HPDE6-E6E7 (cell line): ENCODE measurements around the gene PAK6.

Source experiments
- DNase-seq: peaks from one replicate; pipeline ENCODE4 v3.0.0; 2011; ENCODE audit warnings: missing footprints; ENCODE audit errors: extremely low spot score

Gene PAK6

DNA sequence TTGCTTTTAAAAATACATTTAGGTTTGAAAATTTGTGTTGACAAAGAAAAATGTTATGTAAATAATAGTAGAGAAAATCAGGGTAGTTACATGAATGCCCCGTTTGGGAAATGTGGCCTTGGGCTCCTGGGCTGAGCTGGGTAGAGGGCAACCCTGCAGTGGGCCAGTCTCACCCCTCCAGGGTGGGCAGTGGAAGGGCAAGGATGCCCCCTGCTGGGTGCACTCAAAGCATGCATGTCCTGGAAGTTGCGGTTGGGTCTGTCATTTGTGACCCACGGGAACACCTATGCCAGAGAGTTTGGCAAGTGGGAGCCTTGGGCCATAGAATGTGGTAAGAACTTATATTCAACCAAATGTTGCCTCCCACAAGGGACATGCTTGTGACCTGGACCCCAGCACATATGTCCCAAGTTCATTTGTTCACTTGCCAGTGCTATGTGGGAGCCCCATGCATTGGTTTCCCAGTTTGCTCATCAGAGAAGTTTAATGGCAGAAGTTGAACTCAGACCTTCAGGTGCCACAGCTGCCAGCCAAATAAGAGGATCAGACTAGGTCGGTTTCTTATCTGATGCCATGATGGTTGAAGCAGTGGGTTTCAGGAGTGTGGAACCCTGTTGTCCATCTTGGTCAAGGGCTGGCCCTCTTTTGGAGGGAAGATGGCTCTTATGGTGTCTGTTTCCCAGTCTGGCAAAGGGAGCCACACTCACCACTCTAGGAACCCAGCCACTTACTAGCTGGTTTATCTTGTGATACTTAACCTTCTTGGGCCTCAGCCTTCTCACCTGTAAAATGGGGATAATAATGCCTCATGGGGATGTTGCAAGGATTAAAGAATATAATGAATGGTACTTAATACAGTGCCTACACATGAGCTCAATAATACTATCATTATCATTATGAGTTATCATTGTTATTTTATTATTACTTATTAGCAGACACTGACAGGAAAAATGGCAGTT is 71.4 kb downstream of the PAK6 start:
- no peak for DNase-seq

DNA sequence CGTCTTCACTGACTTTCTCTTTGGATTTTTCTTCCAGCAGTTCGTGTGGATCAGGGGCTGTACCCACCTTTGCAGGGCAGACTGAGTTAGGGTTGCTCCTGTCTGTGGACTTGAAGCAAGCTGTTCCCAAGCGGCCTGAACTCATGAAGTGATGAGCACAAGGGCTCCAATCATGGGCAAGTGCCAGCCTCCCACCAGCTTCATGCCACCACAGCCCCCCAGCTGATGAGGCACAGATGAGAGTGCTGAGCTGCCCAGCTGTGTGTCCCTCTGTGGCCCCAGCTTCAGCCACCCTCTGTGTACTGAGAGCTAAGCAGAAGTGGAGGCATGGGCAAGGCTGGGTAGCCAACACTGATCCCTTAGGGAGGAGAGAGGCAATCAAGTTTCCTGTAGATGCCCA is 72.1 kb downstream of the PAK6 start:
- DNase-seq: no peak

DNA sequence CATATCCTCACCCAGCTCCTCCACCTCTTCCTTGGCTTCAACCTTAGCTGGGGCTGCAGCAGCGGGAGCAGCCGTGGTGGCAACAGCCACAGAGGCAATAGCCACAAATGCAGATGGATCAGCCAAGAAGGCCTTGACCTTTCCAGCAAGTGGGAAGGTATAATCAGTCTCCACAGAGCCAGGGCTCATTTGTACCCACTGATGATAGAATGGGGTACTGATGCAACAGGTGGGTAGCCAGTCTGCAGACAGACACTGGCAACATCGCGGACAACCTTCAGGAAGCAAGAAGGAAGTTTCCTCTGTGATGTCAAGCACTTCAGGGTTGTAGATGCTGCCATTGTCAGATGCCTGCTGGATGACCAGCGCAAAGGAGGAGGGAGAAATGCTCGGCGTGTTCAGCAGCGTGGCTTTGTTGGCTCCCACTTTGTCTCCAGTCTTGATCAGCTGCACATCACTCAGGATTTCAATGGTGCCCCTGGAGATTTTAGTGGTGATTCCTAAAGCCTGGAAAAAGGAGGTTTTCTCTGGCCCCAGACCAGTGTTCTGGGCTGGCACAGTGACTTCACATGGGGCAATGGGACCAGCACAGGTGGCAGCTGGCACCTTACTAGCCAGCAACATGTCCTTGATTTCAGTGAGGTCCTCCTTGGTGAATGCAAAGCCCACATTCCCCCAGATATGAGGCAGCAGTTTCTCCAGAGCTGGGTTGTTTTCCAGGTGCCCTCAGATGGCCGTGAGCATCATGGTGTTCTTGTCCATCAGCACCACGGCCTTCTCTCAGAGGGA is 73.7 kb downstream of the PAK6 start:
- DNase-seq: no peak

DNA sequence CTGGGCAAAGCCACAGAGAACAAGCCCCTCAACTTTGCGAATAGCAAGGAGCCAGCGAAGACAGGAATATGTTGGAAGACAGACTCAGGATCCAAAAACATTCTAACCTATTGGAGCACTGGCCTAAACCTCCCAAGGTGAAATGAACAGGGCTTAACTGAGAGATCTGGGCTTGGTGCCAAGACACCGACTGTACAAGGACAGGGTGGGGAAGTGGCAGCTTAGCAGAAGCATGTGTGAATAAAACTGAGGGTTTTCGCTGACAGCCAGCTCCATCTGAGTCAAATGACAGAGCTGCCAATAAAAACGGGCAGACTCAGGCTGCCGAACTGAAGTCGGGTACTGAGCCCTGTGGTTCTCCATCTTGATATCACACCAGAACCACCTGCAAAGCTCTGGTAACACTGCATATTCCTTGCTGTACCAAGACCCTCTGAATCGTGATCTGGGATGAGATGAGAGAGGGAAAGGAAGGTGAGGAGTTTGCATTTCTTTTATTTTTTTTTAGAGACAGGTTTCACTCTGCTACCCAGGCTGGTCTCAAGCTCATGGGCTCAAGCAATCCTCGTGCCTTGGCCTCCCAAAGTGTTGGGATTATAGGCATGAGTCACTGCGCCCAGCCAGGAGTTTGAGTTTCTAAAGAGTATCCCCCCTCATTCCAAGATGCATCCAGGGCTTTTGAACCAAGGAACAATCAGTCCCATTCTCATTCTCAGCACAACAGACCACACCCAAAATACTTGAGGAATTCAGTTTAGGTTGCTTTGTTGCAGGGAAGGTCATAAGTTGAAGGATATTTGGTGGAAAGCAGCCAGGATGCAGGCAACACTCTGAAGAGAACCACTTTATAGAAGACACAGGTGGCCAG is 74.9 kb downstream of the PAK6 start:
- no peak for DNase-seq

DNA sequence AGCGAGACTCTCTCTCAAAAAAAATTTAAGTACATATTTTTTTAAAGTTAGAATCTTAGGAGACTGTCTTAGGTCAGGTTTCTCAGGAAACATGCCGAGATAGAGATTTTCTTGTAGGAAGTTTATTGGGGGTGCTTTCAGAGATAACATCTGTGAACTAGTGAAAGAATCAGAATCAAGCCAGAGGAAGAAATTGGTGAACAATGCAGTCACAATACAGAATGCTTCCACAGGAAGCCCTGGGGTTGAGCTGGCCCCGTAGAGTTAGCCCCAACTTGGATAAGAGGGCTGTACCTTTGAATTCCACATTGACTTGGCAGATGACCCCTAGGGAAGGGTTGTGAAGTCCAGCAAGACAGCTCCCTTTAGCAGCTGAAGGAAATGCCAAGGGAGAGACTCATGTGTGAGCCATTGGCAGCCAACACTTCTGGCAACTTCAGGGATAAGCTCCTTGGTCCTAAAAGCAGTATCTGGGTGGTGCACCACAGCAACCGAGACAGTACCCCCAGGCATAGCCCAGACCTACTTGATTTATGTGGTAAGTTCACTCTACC is 75.9 kb downstream of the PAK6 start:
- no peak for DNase-seq

DNA sequence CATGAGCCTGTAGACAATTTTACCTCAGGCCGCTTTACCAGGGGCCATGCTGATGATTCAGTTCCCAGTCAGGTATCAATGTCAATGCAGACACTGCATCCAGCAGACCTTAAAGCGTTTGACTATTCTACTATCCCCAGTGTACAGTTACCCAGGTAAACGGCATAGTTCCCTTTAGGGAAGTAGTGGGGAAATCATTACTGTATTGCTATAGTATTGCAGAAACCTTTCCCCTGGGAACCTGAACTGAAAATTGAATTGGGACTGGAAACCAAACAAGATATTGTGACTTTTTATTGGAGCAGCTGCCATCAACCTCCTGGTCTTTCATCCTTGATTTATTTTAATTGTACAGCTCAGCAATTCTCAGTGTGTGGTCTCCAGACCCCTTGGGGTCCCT is 78.1 kb downstream of the PAK6 start:
- no peak for DNase-seq

DNA sequence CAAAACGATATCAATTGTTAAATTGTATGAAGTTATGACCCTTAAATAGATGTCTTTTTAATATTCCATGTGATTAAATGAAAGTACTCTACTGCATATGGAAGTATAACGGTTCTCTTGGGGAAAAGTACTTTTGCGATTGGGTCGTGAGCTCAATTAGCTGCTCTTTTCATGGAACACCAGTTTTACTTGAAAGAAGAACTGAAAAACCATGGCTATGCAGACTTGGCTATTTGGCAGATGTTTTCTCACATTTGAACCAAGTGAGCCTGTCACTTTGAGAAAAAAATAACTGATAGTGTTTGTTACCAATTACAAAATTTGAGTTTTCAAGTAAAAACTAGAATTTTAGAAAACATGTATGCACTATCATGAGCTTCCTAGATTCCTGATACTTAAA is 78.7 kb downstream of the PAK6 start:
- no peak for DNase-seq

DNA sequence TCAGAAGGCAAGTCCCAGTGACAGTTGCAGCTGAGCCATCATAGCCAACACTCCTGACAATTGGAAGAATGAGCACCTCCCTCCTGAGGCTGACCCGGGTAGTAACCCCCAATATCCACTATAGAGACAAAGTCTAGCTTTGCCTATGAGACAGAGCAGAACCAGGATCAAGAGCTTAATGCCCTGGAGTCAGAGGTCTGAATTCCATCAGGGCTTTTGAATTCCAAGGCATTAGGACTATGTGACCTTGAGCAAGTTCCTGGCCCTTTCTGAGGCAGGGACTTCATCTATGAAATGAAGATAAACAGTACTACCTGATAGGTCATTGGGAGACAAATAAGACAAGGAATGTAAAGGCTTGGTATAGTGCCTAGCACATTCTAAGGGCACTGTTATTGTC is 81.5 kb downstream of the PAK6 start:
- no peak for DNase-seq

DNA sequence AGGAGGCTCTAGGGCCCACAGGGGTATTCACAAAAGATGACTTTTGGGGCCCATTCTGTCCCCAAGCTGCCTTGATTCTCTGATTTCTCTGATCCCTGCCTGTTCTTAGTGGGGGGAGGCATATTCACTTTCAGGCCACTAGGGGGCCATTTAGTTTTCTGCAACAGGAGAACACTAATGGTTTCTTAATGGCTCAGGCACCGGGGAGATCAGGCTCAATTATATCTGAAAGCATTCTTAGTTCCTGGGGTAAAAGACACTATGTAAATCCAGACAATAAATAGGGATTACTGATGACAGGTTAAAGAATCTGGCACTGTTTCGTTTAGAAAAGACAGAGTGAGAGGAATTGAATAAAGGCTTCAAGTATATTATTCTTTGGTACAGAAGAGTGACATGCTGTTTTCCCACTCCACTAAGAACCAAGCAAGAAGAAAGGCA is 82.1 kb downstream of the PAK6 start:
- DNase-seq: no peak

DNA sequence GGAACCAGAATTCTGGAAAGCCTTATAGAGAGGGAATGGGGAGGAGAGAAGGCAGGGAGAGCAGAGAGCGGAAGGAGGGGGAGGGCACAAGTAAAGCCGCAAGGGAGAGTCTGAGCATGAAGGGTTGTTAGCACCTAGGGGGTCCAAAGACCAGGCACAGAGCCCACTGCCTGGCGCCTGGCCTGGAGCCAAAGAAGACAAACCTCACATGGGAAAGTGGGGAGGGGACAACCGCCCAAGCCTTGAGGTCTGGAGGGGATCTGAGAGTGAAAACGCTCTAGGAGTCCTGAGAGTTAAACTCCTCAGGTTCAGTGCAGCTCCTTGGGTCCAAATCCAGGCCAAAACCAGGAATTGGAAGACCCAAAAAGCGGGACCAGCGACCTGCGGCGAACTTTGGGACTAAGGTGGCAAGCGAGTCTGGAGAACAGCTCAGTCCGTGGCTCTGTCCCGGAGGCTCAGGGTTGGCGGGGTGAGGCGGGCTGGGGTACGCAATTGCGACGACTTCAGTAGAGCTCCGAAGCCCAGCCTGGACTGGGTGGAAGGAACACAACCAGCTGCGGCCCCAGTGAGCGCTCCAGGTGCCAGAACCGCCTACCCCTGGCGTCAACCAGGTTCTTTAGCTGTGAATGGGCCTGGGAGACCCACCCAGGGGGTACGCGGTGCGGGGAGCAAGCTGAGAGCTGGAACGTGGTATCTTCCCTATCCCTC is 83.8 kb downstream of the PAK6 start:
- DNase-seq: no peak

DNA sequence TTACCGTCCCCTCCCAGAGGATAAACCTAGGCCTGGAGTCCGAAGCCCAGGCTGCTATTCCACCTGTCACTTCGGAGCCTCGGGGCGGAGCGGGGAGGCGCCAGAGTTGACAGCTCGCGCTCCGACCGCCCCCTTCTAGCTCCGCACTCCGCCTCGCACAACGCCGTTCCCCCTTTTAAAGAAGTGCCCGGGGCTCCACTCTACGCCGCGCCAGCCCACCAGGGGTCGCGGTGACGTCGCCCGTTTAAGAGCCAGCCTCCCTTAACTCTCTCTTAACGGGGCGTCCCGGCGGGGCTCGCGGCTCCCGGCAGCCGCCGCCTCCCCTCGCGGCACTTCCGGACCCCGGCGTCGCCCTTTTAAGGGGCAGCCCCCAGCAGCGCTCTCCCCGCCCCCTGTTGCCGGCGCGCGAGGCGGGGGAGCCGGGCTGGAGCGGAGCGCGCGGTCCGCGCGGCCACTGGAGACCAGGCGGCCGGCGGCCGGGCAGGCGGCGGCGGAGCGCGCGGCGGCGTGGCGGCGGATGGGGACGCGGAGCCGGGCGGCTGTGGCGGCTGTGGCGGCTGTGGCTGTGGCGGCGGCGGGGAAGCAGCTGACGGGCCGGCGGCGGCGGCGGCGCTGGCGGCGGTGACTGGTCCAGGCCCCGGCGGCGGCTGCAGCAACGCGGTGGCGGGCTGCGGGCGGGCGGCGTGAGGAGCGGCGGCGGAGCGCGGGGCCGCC is 84.5 kb downstream of the PAK6 start, which contains the start of gene INAFM2:
TSS of gene INAFM2 (plus strand) at position 454 of the 714 bp plus-strand sequence. CDS start 364 bp downstream, outside the sequence.
- peak; percentile 79 for DNase-seq

DNA sequence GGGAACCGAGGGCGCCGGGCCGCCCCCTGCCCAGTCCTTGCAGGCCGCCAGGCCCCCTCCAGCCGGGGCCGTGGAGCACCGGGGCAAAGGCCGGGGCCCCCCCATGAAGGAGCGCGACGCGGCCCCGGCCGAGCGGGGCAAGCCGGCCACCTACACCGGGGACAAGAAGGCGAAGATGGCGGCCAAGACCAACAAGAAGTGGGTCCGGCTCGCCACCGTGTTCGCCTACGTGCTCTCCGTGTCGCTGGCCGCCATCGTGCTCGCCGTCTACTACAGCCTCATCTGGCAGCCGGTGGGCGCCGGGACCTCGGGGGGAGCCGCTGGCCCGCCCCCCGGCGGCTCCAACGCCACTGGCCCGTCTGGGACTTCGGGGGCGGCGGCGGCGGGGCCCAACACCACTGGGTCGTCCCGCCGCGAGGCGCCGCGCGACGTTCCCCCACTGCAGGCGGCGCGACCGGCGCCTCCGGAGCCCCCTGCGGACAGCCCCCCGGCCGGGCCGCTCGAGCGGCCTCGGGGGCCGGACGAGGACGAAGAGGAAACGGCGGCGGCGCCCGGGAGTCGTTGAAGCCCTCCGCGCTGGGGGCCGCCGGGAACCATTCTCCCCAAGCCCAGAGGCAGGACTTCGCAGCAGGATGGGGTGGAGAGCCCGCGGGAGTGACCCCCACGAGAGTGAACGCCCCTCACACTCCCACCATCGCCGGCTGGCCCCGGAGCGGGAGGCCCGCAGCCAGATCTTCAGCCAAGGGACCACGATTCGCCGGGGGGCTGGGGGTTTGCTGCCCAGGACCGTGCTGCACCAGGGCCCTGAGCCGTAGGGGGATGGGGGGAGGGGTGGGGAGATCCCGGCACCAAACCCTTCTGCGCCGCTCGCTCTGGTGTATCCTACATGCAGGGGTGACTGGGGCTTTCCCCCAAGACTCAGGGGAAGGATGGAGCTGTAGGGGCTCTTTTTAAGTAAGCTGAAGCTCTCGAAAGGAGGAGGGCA is 85.4 kb downstream of the PAK6 start:
- no peak for DNase-seq

DNA sequence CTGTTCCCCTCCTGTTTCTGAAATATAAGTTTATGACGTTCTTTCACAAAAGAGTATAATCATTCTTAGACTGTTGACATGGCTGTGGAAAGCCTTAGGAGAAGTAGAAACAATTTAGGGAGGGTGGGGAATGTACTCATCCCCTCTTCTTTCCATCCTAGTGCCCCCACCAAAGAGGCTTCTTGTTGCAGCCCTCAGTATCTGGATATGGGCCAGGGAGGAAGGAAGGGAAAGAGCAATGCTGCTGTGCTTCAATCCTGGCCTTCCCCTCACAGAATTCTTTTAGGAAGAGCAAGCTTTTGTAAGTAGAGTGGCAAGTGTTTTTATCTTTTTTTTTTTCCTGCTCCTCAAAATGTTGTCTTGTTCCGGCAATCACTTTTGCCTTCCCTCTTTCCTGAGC is 86.3 kb downstream of the PAK6 start:
- no peak for DNase-seq

DNA sequence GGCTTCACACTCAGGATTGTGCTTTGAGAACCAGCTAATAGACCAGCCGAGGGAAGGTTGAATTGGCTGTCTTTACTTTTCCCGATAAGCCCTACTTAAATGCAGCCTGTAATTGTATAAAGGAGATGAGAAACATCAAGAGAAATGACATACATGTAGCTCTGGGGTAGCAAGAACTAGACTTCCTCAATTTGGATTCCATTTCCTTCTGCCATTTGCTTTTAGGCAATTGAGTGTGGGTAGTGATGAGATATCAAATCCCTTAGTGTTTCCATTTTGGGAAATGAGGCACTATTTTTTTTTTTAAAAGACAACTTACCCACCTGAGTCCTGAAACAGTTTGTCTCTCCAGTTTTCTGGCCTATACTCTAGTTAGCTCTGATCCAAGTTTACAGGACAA is 86.8 kb downstream of the PAK6 start:
- DNase-seq: no peak
